Ishikawa (cell line): ENCODE measurements around the gene FAM98C.
A peak's percentile ranks its signal among the peaks of the same experiment; 100 is the strongest.

Experiments used
- CEBPB ChIP-seq: IDR thresholded peaks from 2 replicates; pipeline ENCODE4 v1.6.1; 2012
- CREB1 ChIP-seq: IDR thresholded peaks from 2 replicates; pipeline ENCODE4 v1.6.1; 2012; ENCODE audit warnings: low read depth
- EGR1 ChIP-seq: IDR thresholded peaks from 2 replicates; pipeline ENCODE4 v1.6.1; 2012
- EP300 ChIP-seq: IDR thresholded peaks from 2 replicates; pipeline ENCODE4 v1.6.1; 2012; ENCODE audit warnings: borderline replicate concordance
- FOXM1 ChIP-seq: IDR thresholded peaks from 2 replicates; pipeline ENCODE4 v1.6.1; 2012; ENCODE audit warnings: low read depth, borderline replicate concordance
- MAX ChIP-seq: IDR thresholded peaks from 2 replicates; pipeline ENCODE4 v1.6.1; 2012
- NFIC ChIP-seq: IDR thresholded peaks from 2 replicates; pipeline ENCODE4 v1.6.1; 2012
- RAD21 ChIP-seq: IDR thresholded peaks from 2 replicates; pipeline ENCODE4 v1.6.1; 2012; ENCODE audit warnings: low read depth
- REST ChIP-seq: IDR thresholded peaks from 2 replicates; pipeline ENCODE4 v1.6.1; 2012; ENCODE audit warnings: low read depth, mild to moderate bottlenecking
- TAF1 ChIP-seq: IDR thresholded peaks from 2 replicates; pipeline ENCODE4 v1.6.1; 2012; ENCODE audit warnings: low read depth, mild to moderate bottlenecking
- TCF12 ChIP-seq: IDR thresholded peaks from 2 replicates; pipeline ENCODE4 v1.6.1; 2012; ENCODE audit warnings: low read depth
- TEAD4 ChIP-seq: IDR thresholded peaks from 2 replicates; pipeline ENCODE4 v1.6.1; 2012
- USF1 ChIP-seq: IDR thresholded peaks from 2 replicates; pipeline ENCODE4 v1.6.1; 2012
- YY1 ChIP-seq: IDR thresholded peaks from 2 replicates; pipeline ENCODE4 v1.6.1; 2012; ENCODE audit warnings: low read depth
- ZBTB7A ChIP-seq: IDR thresholded peaks from 2 replicates; pipeline ENCODE4 v1.6.1; 2012; ENCODE audit warnings: low read depth

FAM98C gene

GRCh38 chr19:38417544-38418506 lies 14.9 kb downstream of the FAM98C start:
- 0 out of 2 replicates have a peak, but pooled peaks have one; percentile 54 for TF ChIP-seq ZBTB7A
- 0 out of 2 replicates have a peak, but pooled peaks have one; percentile 32 for TF ChIP-seq USF1
- TF ChIP-seq CREB1, result peak; percentile 45; the same call in 1 of the 2 replicates
- TF ChIP-seq TAF1, result no peak
- peak; percentile 18 for TF ChIP-seq MAX

- TF ChIP-seq NFIC (no peak), USF1 (no peak), EP300 (no peak), REST (no peak), EGR1 (no peak), TAF1 (no peak), YY1 (no peak), ZBTB7A (no peak), MAX (no peak), CREB1 (no peak), RAD21 (no peak), TEAD4 (no peak), FOXM1 (no peak), TCF12 (no peak), CEBPB (no peak)
Observed at GRCh38 chr19:38420935-38421334, 18.0 kb downstream of the FAM98C start.

GRCh38 chr19:38421856-38422255 lies 19.0 kb downstream of the FAM98C start:
- TF ChIP-seq MAX, result no peak
- no peak for TF ChIP-seq TEAD4
- no peak for TF ChIP-seq CREB1
- no peak for TF ChIP-seq RAD21
- no peak for TF ChIP-seq TCF12
- TF ChIP-seq NFIC, result no peak
- TF ChIP-seq REST, result no peak
- no peak for TF ChIP-seq USF1
- TF ChIP-seq EGR1, result no peak
- no peak for TF ChIP-seq CEBPB
- no peak for TF ChIP-seq YY1
- TF ChIP-seq TAF1, result no peak
- no peak for TF ChIP-seq FOXM1
- TF ChIP-seq ZBTB7A, result no peak
- TF ChIP-seq EP300, result no peak

GRCh38 chr19:38422438-38422837 lies 19.5 kb downstream of the FAM98C start:
- TF ChIP-seq TAF1, result no peak
- no peak for TF ChIP-seq CREB1
- TF ChIP-seq USF1, result no peak
- TF ChIP-seq MAX, result no peak
- no peak for TF ChIP-seq YY1
- no peak for TF ChIP-seq FOXM1
- no peak for TF ChIP-seq EP300
- TF ChIP-seq TCF12, result no peak
- no peak for TF ChIP-seq TEAD4
- no peak for TF ChIP-seq NFIC
- no peak for TF ChIP-seq CEBPB
- TF ChIP-seq RAD21, result no peak
- TF ChIP-seq ZBTB7A, result no peak
